HEK293 (cell line): Measurements from ENCODE around the gene AQP10.
A peak's percentile ranks its signal among the peaks of the same experiment; 100 is the strongest.

Experiments
- BCL11B ChIP-seq: fragments of 450-650 bp; formaldehyde crosslinking; IDR thresholded peaks from 2 replicates; pipeline ENCODE4 v1.5.1; 2016; ENCODE audit warnings: low read depth, missing biosample characterization, missing genetic modification characterization
- GLI4 ChIP-seq: fragments of 450-650 bp; formaldehyde crosslinking; IDR thresholded peaks from 2 replicates; pipeline ENCODE4 v1.5.1; 2016; ENCODE audit warnings: missing biosample characterization, missing genetic modification characterization
- HOXA7 ChIP-seq: sonication (generic); formaldehyde crosslinking; IDR thresholded peaks from 2 replicates; pipeline ENCODE4 v1.8.1; 2022; ENCODE audit warnings: missing genetic modification reagents, borderline replicate concordance
- KLF16 ChIP-seq: fragments of 450-650 bp; formaldehyde crosslinking; IDR thresholded peaks from 2 replicates; pipeline ENCODE4 v1.5.1; 2017; ENCODE audit warnings: missing biosample characterization, missing genetic modification characterization
- OSR2 ChIP-seq: fragments of 450-650 bp; formaldehyde crosslinking; IDR thresholded peaks from 2 replicates; pipeline ENCODE4 v1.5.1; 2016; ENCODE audit warnings: missing biosample characterization, missing genetic modification characterization
- SALL2 ChIP-seq: fragments of 450-650 bp; formaldehyde crosslinking; IDR thresholded peaks from 2 replicates; pipeline ENCODE4 v1.5.0; 2017; ENCODE audit warnings: missing biosample characterization, mild to moderate bottlenecking, missing genetic modification characterization, borderline replicate concordance
- TRIM28 ChIP-seq: IDR thresholded peaks from 2 replicates; pipeline ENCODE4 v1.6.1; 2011; ENCODE audit warnings: low read length, control low read depth, borderline replicate concordance
- ZBTB1 ChIP-seq: fragments of 450-650 bp; formaldehyde crosslinking; IDR thresholded peaks from 2 replicates; pipeline ENCODE4 v1.5.1; 2016; ENCODE audit warnings: missing biosample characterization, missing genetic modification characterization
- ZBTB21 ChIP-seq: fragments of 450-650 bp; formaldehyde crosslinking; IDR thresholded peaks from 2 replicates; pipeline ENCODE4 v1.5.1; 2017; ENCODE audit warnings: missing biosample characterization, missing genetic modification characterization
- ZNF138 ChIP-seq: fragments of 450-650 bp; formaldehyde crosslinking; IDR thresholded peaks from 2 replicates; pipeline ENCODE4 v1.5.1; 2016; ENCODE audit warnings: missing biosample characterization, missing genetic modification characterization, borderline replicate concordance
- ZNF140 ChIP-seq: fragments of 450-650 bp; formaldehyde crosslinking; IDR thresholded peaks from 2 replicates; pipeline ENCODE4 v1.5.1; 2016; ENCODE audit warnings: missing biosample characterization, missing genetic modification characterization
- ZNF157 ChIP-seq: fragments of 450-650 bp; formaldehyde crosslinking; IDR thresholded peaks from 2 replicates; pipeline ENCODE4 v1.5.1; 2016; ENCODE audit warnings: missing biosample characterization, missing genetic modification characterization
- ZNF184 ChIP-seq: fragments of 450-650 bp; IDR thresholded peaks from 2 replicates; pipeline ENCODE4 v1.5.1; 2018; ENCODE audit warnings: missing biosample characterization, mild to moderate bottlenecking, missing genetic modification characterization
- ZNF2 ChIP-seq: fragments of 450-650 bp; formaldehyde crosslinking; IDR thresholded peaks from 2 replicates; pipeline ENCODE4 v1.5.1; 2016; ENCODE audit warnings: missing biosample characterization, missing genetic modification characterization
- ZNF24 ChIP-seq: fragments of 450-650 bp; formaldehyde crosslinking; IDR thresholded peaks from 2 replicates; pipeline ENCODE4 v1.5.1; 2016; ENCODE audit warnings: missing biosample characterization, missing genetic modification characterization
- ZNF341 ChIP-seq: fragments of 450-650 bp; formaldehyde crosslinking; IDR thresholded peaks from 2 replicates; pipeline ENCODE4; 2016; ENCODE audit warnings: low read depth, missing biosample characterization, missing genetic modification characterization
- ZNF366 ChIP-seq: fragments of 450-650 bp; formaldehyde crosslinking; conservative IDR thresholded peaks from 2 replicates; pipeline ENCODE4 v1.5.1; 2016; ENCODE audit warnings: missing biosample characterization, missing genetic modification characterization
- ZNF529 ChIP-seq: fragments of 450-650 bp; formaldehyde crosslinking; IDR thresholded peaks from 2 replicates; pipeline ENCODE4 v1.5.1; 2017; ENCODE audit warnings: missing genetic modification characterization, missing biosample characterization; ENCODE audit not compliant: insufficient replicate concordance
- ZNF629 ChIP-seq: fragments of 450-650 bp; formaldehyde crosslinking; IDR thresholded peaks from 2 replicates; pipeline ENCODE4 v1.5.1; 2017; ENCODE audit warnings: missing biosample characterization, missing genetic modification characterization
- ZNF701 ChIP-seq: fragments of 450-650 bp; formaldehyde crosslinking; IDR thresholded peaks from 2 replicates; pipeline ENCODE4 v1.5.1; 2016; ENCODE audit warnings: missing biosample characterization, missing genetic modification characterization
- ZNF843 ChIP-seq: fragments of 450-650 bp; formaldehyde crosslinking; IDR thresholded peaks from 2 replicates; pipeline ENCODE4 v1.5.1; 2016; ENCODE audit warnings: missing biosample characterization, missing genetic modification characterization
- TF ChIP-seq, protein P1 (sequence below): fragments of 450-650 bp; formaldehyde crosslinking; conservative IDR thresholded peaks from 2 replicates; pipeline ENCODE4 v1.5.1; 2016; ENCODE audit warnings: low read depth, missing biosample characterization, missing genetic modification characterization
- TF ChIP-seq, protein P2 (sequence below): fragments of 450-650 bp; formaldehyde crosslinking; IDR thresholded peaks from 2 replicates; pipeline ENCODE4 v1.5.1; 2016; ENCODE audit warnings: missing biosample characterization, missing genetic modification characterization, borderline replicate concordance
- TF ChIP-seq, protein P3 (sequence below): fragments of 450-650 bp; formaldehyde crosslinking; IDR thresholded peaks from 2 replicates; pipeline ENCODE4 v1.5.1; 2016; ENCODE audit warnings: missing biosample characterization, missing genetic modification characterization
- TF ChIP-seq, protein P4 (sequence below): fragments of 450-650 bp; formaldehyde crosslinking; IDR thresholded peaks from 2 replicates; pipeline ENCODE4 v1.5.1; 2016; ENCODE audit warnings: missing biosample characterization, missing genetic modification characterization
- TF ChIP-seq, protein P5 (sequence below): fragments of 450-650 bp; formaldehyde crosslinking; IDR thresholded peaks from 2 replicates; pipeline ENCODE4 v1.5.1; 2016; ENCODE audit warnings: missing biosample characterization, missing genetic modification characterization

AQP10 gene

DNA sequence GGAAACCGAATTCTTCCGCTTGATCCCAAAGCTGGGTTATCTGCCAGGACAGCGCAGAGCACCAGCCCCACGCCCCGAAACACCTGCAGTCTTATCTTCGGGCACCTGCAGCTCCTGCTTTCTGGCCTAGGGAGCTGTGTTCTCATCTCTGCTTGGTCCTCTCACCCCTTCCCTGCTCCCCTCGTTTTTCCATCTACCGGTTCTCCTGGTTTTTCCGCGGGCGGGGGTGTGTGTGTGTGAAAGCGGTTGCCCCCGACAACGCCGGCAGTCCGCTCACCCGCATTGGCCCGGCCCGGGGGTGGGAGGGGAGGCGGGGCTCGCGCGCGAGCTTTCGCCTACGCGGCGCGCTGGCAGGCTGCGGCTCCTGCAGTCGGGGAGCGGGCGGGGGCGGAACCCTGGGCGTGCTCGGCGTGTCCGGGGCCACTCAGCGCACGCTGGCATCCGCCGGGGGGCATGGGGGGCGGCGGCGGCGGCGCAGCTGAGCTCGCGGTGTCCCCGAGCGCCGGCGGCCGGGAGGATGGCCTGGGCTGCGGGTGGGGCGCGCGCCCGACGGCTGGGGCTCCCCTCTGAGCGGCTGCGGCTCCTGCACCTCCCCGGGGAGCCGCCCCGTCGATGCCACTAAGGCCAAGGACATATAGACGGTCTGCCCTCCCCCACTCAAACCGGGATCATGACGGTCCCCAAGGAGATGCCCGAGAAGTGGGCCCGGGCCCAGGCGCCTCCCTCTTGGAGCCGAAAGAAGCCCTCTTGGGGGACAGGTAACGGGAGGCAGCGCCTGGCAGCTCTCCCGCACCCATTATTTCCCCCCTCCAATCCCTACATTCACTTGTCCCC is 7.6 kb downstream of the AQP10 start (continued):
- TF ChIP-seq, protein P1, sequence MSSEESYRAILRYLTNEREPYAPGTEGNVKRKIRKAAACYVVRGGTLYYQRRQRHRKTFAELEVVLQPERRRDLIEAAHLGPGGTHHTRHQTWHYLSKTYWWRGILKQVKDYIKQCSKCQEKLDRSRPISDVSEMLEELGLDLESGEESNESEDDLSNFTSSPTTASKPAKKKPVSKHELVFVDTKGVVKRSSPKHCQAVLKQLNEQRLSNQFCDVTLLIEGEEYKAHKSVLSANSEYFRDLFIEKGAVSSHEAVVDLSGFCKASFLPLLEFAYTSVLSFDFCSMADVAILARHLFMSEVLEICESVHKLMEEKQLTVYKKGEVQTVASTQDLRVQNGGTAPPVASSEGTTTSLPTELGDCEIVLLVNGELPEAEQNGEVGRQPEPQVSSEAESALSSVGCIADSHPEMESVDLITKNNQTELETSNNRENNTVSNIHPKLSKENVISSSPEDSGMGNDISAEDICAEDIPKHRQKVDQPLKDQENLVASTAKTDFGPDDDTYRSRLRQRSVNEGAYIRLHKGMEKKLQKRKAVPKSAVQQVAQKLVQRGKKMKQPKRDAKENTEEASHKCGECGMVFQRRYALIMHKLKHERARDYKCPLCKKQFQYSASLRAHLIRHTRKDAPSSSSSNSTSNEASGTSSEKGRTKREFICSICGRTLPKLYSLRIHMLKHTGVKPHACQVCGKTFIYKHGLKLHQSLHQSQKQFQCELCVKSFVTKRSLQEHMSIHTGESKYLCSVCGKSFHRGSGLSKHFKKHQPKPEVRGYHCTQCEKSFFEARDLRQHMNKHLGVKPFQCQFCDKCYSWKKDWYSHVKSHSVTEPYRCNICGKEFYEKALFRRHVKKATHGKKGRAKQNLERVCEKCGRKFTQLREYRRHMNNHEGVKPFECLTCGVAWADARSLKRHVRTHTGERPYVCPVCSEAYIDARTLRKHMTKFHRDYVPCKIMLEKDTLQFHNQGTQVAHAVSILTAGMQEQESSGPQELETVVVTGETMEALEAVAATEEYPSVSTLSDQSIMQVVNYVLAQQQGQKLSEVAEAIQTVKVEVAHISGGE (tag by site-specific recombination) = no peak
- TF ChIP-seq ZNF24 = no peak
- no peak for TF ChIP-seq ZNF157 (tag by site-specific recombination)
- TF ChIP-seq, protein P2, sequence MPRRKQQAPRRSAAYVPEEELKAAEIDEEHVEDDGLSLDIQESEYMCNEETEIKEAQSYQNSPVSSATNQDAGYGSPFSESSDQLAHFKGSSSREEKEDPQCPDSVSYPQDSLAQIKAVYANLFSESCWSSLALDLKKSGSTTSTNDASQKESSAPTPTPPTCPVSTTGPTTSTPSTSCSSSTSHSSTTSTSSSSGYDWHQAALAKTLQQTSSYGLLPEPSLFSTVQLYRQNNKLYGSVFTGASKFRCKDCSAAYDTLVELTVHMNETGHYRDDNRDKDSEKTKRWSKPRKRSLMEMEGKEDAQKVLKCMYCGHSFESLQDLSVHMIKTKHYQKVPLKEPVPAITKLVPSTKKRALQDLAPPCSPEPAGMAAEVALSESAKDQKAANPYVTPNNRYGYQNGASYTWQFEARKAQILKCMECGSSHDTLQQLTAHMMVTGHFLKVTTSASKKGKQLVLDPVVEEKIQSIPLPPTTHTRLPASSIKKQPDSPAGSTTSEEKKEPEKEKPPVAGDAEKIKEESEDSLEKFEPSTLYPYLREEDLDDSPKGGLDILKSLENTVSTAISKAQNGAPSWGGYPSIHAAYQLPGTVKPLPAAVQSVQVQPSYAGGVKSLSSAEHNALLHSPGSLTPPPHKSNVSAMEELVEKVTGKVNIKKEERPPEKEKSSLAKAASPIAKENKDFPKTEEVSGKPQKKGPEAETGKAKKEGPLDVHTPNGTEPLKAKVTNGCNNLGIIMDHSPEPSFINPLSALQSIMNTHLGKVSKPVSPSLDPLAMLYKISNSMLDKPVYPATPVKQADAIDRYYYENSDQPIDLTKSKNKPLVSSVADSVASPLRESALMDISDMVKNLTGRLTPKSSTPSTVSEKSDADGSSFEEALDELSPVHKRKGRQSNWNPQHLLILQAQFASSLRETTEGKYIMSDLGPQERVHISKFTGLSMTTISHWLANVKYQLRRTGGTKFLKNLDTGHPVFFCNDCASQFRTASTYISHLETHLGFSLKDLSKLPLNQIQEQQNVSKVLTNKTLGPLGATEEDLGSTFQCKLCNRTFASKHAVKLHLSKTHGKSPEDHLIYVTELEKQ (tag by site-specific recombination) = no peak
- no peak for TF ChIP-seq BCL11B
- TF ChIP-seq GLI4 (tag by site-specific recombination) = no peak
- TF ChIP-seq HOXA7 (CRISPR knock-in tag) = no peak
- TF ChIP-seq ZBTB21 (tag by site-specific recombination) = no peak
- TF ChIP-seq SALL2 (tag by site-specific recombination) = no peak
- no peak for TF ChIP-seq ZNF138
- no peak for TF ChIP-seq ZNF701 (tag by site-specific recombination)
- TF ChIP-seq ZBTB1 = no peak
- TF ChIP-seq, protein P3, sequence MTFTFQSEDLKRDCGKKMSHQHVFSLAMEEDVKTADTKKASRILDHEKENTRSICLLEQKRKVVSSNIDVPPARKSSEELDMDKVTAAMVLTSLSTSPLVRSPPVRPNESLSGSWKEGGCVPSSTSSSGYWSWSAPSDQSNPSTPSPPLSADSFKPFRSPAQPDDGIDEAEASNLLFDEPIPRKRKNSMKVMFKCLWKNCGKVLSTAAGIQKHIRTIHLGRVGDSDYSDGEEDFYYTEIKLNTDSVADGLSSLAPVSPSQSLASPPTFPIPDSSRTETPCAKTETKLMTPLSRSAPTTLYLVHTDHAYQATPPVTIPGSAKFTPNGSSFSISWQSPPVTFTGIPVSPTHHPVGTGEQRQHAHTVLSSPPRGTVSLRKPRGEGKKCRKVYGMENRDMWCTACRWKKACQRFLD (tag by site-specific recombination) = no peak
- no peak for TF ChIP-seq ZNF629 (tag by site-specific recombination)
- no peak for TF ChIP-seq TRIM28
- no peak for TF ChIP-seq ZNF529
- TF ChIP-seq ZNF184 (tag by site-specific recombination) = no peak
- TF ChIP-seq, protein P4, sequence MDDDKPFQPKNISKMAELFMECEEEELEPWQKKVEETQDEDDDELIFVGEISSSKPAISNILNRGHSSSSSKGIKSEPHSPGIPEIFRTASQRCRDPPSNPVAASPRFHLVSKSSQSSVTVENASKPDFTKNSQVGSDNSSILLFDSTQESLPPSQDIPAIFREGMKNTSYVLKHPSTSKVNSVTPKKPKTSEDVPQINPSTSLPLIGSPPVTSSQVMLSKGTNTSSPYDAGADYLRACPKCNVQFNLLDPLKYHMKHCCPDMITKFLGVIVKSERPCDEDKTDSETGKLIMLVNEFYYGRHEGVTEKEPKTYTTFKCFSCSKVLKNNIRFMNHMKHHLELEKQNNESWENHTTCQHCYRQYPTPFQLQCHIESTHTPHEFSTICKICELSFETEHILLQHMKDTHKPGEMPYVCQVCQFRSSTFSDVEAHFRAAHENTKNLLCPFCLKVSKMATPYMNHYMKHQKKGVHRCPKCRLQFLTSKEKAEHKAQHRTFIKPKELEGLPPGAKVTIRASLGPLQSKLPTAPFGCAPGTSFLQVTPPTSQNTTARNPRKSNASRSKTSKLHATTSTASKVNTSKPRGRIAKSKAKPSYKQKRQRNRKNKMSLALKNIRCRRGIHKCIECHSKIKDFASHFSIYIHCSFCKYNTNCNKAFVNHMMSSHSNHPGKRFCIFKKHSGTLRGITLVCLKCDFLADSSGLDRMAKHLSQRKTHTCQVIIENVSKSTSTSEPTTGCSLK (tag by site-specific recombination) = no peak
- TF ChIP-seq OSR2 = no peak
- TF ChIP-seq ZNF843 (tag by site-specific recombination) = no peak
- peak; percentile 59 for TF ChIP-seq KLF16 (tag by site-specific recombination)
- no peak for TF ChIP-seq ZNF2 (tag by site-specific recombination)
- no peak for TF ChIP-seq ZNF140 (tag by site-specific recombination)
- no peak for TF ChIP-seq ZNF341 (tag by site-specific recombination)
- 0 out of 2 replicates have a peak, but pooled peaks have one; percentile 10 for TF ChIP-seq ZNF366 (tag by site-specific recombination)
- TF ChIP-seq, protein P5, sequence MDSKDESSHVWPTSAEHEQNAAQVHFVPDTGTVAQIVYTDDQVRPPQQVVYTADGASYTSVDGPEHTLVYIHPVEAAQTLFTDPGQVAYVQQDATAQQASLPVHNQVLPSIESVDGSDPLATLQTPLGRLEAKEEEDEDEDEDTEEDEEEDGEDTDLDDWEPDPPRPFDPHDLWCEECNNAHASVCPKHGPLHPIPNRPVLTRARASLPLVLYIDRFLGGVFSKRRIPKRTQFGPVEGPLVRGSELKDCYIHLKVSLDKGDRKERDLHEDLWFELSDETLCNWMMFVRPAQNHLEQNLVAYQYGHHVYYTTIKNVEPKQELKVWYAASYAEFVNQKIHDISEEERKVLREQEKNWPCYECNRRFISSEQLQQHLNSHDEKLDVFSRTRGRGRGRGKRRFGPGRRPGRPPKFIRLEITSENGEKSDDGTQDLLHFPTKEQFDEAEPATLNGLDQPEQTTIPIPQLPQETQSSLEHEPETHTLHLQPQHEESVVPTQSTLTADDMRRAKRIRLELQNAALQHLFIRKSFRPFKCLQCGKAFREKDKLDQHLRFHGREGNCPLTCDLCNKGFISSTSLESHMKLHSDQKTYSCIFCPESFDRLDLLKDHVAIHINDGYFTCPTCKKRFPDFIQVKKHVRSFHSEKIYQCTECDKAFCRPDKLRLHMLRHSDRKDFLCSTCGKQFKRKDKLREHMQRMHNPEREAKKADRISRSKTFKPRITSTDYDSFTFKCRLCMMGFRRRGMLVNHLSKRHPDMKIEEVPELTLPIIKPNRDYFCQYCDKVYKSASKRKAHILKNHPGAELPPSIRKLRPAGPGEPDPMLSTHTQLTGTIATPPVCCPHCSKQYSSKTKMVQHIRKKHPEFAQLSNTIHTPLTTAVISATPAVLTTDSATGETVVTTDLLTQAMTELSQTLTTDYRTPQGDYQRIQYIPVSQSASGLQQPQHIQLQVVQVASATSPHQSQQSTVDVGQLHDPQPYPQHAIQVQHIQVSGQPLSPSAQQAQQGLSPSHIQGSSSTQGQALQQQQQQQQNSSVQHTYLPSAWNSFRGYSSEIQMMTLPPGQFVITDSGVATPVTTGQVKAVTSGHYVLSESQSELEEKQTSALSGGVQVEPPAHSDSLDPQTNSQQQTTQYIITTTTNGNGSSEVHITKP (tag by site-specific recombination) = peak; percentile 67
